ENCODE data around the gene ZNF132. TPM values are rescaled to one million over a fixed set of nuclear protein-coding genes. Genes with fewer than 3 reads are reported as not detected.

The ZNF132 gene
- total and polyA plus RNA-seq, 9 of the 15 experiments (the other 6 are each of a cell fraction or from before 2014, with no cell fraction given) = 0.03 to 0.42 (median 0.10) TPM; not detected in 5

DNA sequence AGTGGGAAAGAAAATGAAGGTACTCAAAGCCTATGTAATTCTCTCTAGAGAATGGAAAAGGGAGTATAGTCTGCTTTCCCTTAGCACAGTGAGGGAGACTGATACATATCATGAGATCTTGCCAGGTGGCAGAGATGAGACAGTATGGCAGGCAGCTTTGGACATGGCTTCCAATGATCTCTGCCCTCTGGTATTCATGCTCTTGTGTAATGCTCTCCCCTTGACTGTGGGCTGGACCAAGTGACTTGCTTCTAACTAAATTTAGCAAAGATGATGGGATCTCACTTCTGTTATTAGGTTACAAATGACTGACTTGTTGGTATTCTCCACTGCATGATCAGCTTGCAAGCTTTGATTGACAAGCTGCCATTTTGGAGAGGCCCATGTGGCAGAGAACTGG is 10.2 kb downstream of the ZNF132 start (continued):
- TF ChIP-seq, protein P1, sequence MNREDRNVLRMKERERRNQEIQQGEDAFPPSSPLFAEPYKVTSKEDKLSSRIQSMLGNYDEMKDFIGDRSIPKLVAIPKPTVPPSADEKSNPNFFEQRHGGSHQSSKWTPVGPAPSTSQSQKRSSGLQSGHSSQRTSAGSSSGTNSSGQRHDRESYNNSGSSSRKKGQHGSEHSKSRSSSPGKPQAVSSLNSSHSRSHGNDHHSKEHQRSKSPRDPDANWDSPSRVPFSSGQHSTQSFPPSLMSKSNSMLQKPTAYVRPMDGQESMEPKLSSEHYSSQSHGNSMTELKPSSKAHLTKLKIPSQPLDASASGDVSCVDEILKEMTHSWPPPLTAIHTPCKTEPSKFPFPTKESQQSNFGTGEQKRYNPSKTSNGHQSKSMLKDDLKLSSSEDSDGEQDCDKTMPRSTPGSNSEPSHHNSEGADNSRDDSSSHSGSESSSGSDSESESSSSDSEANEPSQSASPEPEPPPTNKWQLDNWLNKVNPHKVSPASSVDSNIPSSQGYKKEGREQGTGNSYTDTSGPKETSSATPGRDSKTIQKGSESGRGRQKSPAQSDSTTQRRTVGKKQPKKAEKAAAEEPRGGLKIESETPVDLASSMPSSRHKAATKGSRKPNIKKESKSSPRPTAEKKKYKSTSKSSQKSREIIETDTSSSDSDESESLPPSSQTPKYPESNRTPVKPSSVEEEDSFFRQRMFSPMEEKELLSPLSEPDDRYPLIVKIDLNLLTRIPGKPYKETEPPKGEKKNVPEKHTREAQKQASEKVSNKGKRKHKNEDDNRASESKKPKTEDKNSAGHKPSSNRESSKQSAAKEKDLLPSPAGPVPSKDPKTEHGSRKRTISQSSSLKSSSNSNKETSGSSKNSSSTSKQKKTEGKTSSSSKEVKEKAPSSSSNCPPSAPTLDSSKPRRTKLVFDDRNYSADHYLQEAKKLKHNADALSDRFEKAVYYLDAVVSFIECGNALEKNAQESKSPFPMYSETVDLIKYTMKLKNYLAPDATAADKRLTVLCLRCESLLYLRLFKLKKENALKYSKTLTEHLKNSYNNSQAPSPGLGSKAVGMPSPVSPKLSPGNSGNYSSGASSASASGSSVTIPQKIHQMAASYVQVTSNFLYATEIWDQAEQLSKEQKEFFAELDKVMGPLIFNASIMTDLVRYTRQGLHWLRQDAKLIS (CRISPR knock-in tag; IDR thresholded peaks at IDR 0.05) = no peak
- TF ChIP-seq, protein P2, sequence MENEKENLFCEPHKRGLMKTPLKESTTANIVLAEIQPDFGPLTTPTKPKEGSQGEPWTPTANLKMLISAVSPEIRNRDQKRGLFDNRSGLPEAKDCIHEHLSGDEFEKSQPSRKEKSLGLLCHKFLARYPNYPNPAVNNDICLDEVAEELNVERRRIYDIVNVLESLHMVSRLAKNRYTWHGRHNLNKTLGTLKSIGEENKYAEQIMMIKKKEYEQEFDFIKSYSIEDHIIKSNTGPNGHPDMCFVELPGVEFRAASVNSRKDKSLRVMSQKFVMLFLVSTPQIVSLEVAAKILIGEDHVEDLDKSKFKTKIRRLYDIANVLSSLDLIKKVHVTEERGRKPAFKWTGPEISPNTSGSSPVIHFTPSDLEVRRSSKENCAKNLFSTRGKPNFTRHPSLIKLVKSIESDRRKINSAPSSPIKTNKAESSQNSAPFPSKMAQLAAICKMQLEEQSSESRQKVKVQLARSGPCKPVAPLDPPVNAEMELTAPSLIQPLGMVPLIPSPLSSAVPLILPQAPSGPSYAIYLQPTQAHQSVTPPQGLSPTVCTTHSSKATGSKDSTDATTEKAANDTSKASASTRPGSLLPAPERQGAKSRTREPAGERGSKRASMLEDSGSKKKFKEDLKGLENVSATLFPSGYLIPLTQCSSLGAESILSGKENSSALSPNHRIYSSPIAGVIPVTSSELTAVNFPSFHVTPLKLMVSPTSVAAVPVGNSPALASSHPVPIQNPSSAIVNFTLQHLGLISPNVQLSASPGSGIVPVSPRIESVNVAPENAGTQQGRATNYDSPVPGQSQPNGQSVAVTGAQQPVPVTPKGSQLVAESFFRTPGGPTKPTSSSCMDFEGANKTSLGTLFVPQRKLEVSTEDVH (IDR thresholded peaks at IDR 0.05; ENCODE audit: low read depth, partially characterized antibody) = no peak
- TF ChIP-seq CBFB (CRISPR knock-in tag; IDR thresholded peaks at IDR 0.05) = no peak
- TF ChIP-seq HDGF (IDR thresholded peaks at IDR 0.05) = no peak
- TF ChIP-seq TAL1 (IDR thresholded peaks at IDR 0.05) = no peak
- no peak for TF ChIP-seq LARP7 (IDR thresholded peaks at IDR 0.05)

Measured in K562 (cell line).